ACHN (cell line): ENCODE results near the gene PDE12.
"Not testable (repeated sequence)": the region's sequence is repeated elsewhere in the genome, so short reads cannot be mapped to it uniquely, and the experiment has no call there.

Experiments
- DNase-seq: peaks from one replicate; pipeline ENCODE4 v3.0.0-alpha.2; 2015
- in situ Hi-C: cut with HindIII; loops from 2 replicates; pipeline ENCODE4 v1.10.0; 2017; ENCODE audit warnings: low sequenced_read_pairs, low pct_ligation_motif_present, low pct_unique_long_range_greater_than_20kb

Gene PDE12

DNA sequence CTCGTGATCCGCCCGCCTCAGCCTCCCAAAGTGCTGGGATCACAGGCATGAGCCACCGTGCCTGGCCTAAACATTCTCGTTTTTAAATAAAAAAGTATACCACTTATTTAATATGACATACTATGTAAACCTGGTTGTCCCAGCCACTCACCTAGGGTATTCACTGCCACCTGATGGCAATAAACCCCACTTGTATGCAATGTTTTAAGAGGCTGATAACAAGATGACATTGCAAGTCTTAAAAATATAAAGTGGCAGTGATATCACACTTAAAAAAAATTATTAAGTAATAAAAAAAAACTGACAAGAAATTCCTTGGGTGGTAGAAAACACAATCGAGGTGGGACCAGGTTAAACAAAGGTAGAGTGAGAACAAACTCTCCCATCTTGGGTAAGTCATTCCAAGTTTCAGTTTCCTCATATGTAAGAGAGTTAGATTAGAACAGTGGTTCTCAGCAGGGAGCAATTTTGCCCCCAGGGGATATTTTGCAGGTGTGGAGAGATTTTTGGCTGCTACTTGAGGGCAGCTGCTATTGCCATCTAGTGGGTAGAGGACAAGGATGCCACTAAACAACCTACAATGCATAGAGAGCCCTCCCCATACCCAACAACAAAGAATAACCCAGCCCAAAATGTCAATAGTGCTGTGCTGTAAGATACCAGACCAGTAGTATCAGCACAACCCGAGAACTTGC is 26.5 kb downstream of the PDE12 start:
- no peak for DNase-seq
- in situ Hi-C loops: no loop called here

- no peak for DNase-seq
- in situ Hi-C loops: no loop called here
Measured at GRCh38 chr3:57583544-57583943, 27.5 kb downstream of the PDE12 start.

- in situ Hi-C loops: no loop called here
- no peak for DNase-seq
Measured at GRCh38 chr3:57586778-57587177, 30.7 kb downstream of the PDE12 start.

GRCh38 chr3:57587905-57588304 is 31.8 kb downstream of the PDE12 start:
- DNase-seq: no peak
- in situ Hi-C loops: no loop called here

GRCh38 chr3:57592306-57592705 is 36.2 kb downstream of the PDE12 start:
- DNase-seq: no peak
- in situ Hi-C loops: no loop called here

- DNase-seq: no peak
- in situ Hi-C loops: no loop called here
Measured at GRCh38 chr3:57594144-57594543, 38.1 kb downstream of the PDE12 start.

DNA sequence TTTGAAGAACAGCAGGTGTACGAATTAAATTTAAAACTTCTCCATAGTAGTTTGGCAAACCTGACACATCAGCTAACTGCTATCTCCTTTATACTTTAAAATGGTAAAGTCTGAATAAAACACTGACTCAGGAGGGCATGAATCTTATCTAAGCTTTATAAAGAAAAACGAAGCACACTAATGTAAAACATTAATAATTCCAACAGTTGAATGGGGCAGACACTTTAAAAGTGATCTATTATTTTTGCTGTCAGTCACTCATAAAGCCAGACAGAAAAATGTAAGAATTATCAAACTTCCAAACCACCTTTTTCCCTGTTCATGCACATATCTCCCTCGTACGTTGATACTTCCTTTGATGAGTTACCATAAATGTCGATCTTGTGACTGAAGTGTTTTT is 38.5 kb downstream of the PDE12 start:
- in situ Hi-C loops: no loop called here
- DNase-seq: no peak

GRCh38 chr3:57596495-57597126 is 40.5 kb downstream of the PDE12 start:
- in situ Hi-C loops: no loop called here
- DNase-seq: peak; percentile 91

DNA sequence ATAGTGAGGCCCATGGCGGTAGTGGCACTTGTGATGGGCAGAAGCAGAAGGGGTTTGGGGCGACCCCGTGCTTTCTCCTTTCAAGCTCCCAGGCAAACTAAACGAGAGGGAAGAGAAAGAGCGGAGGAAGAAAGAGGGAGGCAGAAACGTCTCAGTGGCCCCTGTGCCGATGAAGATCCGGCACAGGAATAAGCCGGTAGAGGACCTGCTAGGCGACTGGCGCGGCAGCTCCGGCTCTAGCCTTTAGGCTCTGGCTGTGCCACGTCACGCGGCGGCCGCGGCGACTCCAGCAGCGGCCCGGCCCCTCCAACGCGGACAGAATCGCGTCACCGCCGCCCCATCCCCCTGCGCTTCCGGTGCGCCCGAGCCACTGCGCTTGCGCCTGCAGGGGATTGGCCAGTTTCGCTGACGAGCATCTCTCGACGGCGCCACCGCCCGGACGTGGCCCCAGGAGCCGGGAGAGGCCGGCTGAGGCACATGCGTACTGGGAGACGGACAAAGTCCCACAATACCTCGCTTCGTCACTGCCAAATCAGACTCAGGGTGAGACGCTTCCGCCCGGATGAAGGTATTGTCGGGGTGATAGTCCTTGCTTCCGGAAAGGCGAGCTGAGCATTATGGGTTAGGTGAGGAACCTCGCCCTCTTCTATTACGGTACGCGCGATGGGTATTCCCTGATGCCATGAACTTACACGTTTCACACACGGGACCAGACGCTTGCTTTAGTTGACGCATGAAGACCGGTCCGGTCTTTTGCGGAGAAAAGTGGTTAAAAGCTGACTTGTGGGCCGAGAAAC is 41.3 kb downstream of the PDE12 start, which contains the start of gene ARF4:
Gene ARF4 (minus strand): TSS at position 218 of the 797 bp plus-strand sequence. CDS start 204 bp downstream, at position 14.
- DNase-seq: peak; percentile 98
- in situ Hi-C loops: no loop called here

GRCh38 chr3:57598765-57599360 is 42.8 kb downstream of the PDE12 start:
- no peak for DNase-seq
- in situ Hi-C loops: no loop called here

- no peak for DNase-seq
- in situ Hi-C loops: no loop called here
Measured at GRCh38 chr3:57600195-57600594, 44.1 kb downstream of the PDE12 start.

- no peak for DNase-seq
- in situ Hi-C loops: no loop called here
Measured at GRCh38 chr3:57604971-57605370, 48.9 kb downstream of the PDE12 start.

DNA sequence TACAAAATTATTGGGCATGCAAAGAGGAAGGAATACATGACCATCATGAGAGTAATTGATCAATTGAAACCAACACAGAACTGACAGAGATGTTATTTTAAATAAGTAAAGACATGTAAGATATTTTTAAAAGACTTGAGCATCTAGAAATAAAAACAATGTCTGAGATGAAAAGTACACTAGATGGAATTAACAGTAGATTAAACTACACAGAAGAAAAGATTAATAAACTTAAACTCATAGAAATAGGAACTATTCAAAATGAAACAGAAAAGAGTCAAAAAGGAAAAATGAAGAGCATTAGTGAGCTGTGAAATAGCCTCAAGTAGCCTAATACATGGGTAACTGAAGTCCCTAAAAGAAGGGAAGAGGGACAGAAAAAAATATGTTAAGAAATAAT is 49.6 kb downstream of the PDE12 start:
- no peak for DNase-seq
- in situ Hi-C loops: no loop called here

DNA sequence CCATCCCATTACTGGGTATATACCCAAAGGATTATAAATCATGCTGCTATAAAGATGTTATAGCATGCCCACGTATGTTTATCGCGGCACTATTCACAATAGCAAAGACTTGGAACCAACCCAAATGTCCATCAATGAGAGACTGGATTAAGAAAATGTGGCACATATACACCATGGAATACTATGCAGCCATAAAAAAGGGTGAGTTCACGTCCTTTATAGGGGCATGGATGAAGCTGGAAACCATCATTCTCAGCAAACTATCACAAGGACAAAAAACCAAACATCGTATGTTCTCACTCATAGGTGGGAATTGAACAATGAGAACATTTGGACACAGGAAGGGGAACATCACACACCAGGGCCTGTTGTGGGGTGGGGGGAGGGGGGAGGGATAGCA is 55.8 kb downstream of the PDE12 start:
- DNase-seq, in situ Hi-C loops: not testable (repeated sequence)

DNA sequence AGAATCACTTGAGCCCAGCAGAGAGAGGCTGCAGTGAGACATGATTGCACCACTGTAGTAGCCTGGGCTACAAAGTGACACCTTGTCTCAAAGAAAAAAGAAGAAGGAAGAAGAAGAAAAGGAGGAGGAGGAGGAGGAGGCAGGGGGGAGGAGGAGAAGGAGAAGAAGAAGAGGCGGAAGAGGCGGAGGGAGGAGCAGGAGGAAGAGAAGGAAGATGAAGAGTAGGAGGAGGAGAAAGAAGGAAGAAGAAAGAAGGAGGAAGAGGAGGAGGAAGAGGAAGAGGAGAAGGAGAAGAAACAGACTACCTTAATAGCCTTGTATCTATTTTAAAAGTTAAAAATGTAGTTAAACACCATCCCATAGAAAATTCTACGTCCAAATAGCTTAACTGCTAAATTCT is 60.2 kb downstream of the PDE12 start:
- in situ Hi-C loops: no loop called here
- DNase-seq: no peak
